Neural cell (in vitro differentiated cells): ENCODE measurements around the gene LIN9. TPM values are rescaled to one million over a fixed set of nuclear protein-coding genes. Genes with fewer than 3 reads are reported as not detected.
"Not testable (repeated sequence)": the region's sequence is repeated elsewhere in the genome, so short reads cannot be mapped to it uniquely, and the experiment has no call there.

Source experiments
- H2AFZ ChIP-seq: fragments of 200-600, 300-800 bp; sonication (generic), shearing (Covaris generic); 2 replicates; pipeline ENCODE4 v1.6.0; 2014; ENCODE audit warnings: low read depth, mild to moderate bottlenecking, antibody characterized with exemption, low read length, moderate library complexity
- H3F3A ChIP-seq: fragments of 200-600 bp; shearing (Covaris generic); 2 replicates; pipeline ENCODE4 v1.6.1; 2016; ENCODE audit warnings: mild to moderate bottlenecking, moderate library complexity, mixed read lengths, antibody characterized with exemption, low read length; ENCODE audit not compliant: insufficient read depth, poor library complexity, severe bottlenecking
- H3K27ac ChIP-seq: fragments of 200-600, 300-800 bp; sonication (generic), shearing (Covaris generic); 2 replicates; pipeline ENCODE4 v1.5.1; 2014; ENCODE audit warnings: mild to moderate bottlenecking, low read length, moderate library complexity
- H3K27me3 ChIP-seq: fragments of 300-800, 200-600 bp; sonication (generic), shearing (Covaris generic); 2 replicates; pipeline ENCODE4 v1.6.0; 2014; ENCODE audit warnings: mild to moderate bottlenecking, low read depth, low read length, moderate library complexity; ENCODE audit not compliant: insufficient read depth
- H3K36me3 ChIP-seq: fragments of 300-800, 200-600 bp; sonication (generic), shearing (Covaris generic); 2 replicates; pipeline ENCODE4 v1.5.1; 2014; ENCODE audit warnings: mild to moderate bottlenecking, antibody characterized with exemption, low read length, moderate library complexity; ENCODE audit not compliant: insufficient read depth
- H3K4me2 ChIP-seq: fragments of 300-800, 200-600 bp; sonication (generic), shearing (Covaris generic); 2 replicates; pipeline ENCODE4 v1.6.0; 2014; ENCODE audit warnings: mild to moderate bottlenecking, low read length
- H3K4me3 ChIP-seq: fragments of 300-800, 200-600 bp; sonication (generic), shearing (Covaris generic); 2 replicates; pipeline ENCODE4 v1.5.1; 2014; ENCODE audit warnings: mild to moderate bottlenecking, low read length, moderate library complexity
- H3K79me2 ChIP-seq: fragments of 200-600 bp; shearing (Covaris generic); replicated peaks from 2 replicates; pipeline ENCODE4 v1.6.0; 2014; ENCODE audit warnings: mild to moderate bottlenecking, low read length, moderate library complexity; ENCODE audit not compliant: insufficient read depth
- H3K9ac ChIP-seq: fragments of 300-800, 200-600 bp; sonication (generic), shearing (Covaris generic); 2 replicates; pipeline ENCODE4 v1.6.1; 2016; ENCODE audit warnings: mild to moderate bottlenecking, low read length, mixed read lengths
- H3K9me2 ChIP-seq: fragments of 200-600 bp; shearing (Covaris generic); 2 replicates; pipeline ENCODE4 v1.6.1; 2016; ENCODE audit warnings: mild to moderate bottlenecking, low read length, mixed read lengths; ENCODE audit not compliant: insufficient read depth
- H3K9me3 ChIP-seq: fragments of 200-600, 300-800 bp; sonication (generic), shearing (Covaris generic); 2 replicates; pipeline ENCODE4 v1.6.1; 2016; ENCODE audit warnings: mild to moderate bottlenecking, mixed run types, low read length, moderate library complexity, mixed read lengths
- H4K20me1 ChIP-seq: fragments of 200-600 bp; shearing (Covaris generic); 2 replicates; pipeline ENCODE4 v1.6.1; 2016; ENCODE audit warnings: mild to moderate bottlenecking, mixed run types; ENCODE audit not compliant: insufficient read depth
- EP300 ChIP-seq: fragments of 450-650 bp; conservative IDR thresholded peaks from 2 replicates; pipeline ENCODE4 v1.6.1; 2014; ENCODE audit warnings: antibody characterized with exemption, mild to moderate bottlenecking, moderate library complexity; ENCODE audit not compliant: poor library complexity, severe bottlenecking
- EZH2 ChIP-seq: fragments of 200-600, 300-800 bp; shearing (Covaris generic), sonication (generic); IDR thresholded peaks from 2 replicates; pipeline ENCODE4 v1.6.1; 2014; ENCODE audit warnings: antibody characterized with exemption, low read length, borderline replicate concordance, mild to moderate bottlenecking; ENCODE audit not compliant: insufficient read depth, poor library complexity, severe bottlenecking
- MXI1 ChIP-seq: fragments of 450-650 bp; conservative IDR thresholded peaks from 2 replicates; pipeline ENCODE4 v1.6.1; 2014; ENCODE audit warnings: antibody characterized with exemption, mild to moderate bottlenecking; ENCODE audit not compliant: poor library complexity, severe bottlenecking
- POLR2AphosphoS5 ChIP-seq: IDR thresholded peaks from 2 replicates; pipeline ENCODE4 v1.6.1; 2012
- RAD21 ChIP-seq: fragments of 450-650 bp; conservative IDR thresholded peaks from 2 replicates; pipeline ENCODE4 v1.6.1; 2014; ENCODE audit warnings: antibody characterized with exemption, mild to moderate bottlenecking, moderate library complexity
- SMC3 ChIP-seq: fragments of 450-650 bp; conservative IDR thresholded peaks from 2 replicates; pipeline ENCODE4 v1.6.1; 2014; ENCODE audit warnings: antibody characterized with exemption, mild to moderate bottlenecking, moderate library complexity; ENCODE audit not compliant: poor library complexity
- TAF1 ChIP-seq: IDR thresholded peaks from 2 replicates; pipeline ENCODE4 v1.6.1; 2012; ENCODE audit warnings: low read depth
- polyA plus RNA-seq: library from polyadenylated mRNA; depleted of rRNA; stranded (reverse); fragments of >200 nt; gene quantifications from 2 replicates; pipeline ENCODE4 v1.2.3, GENCODE V29; 2014
- TF ChIP-seq, protein P1 (sequence below): IDR thresholded peaks from 2 replicates; pipeline ENCODE4 v1.6.1; 2012; ENCODE audit warnings: borderline replicate concordance

Gene LIN9
- polyA plus RNA-seq, 1 donor from 2014 or later, result 11.9 TPM

DNA sequence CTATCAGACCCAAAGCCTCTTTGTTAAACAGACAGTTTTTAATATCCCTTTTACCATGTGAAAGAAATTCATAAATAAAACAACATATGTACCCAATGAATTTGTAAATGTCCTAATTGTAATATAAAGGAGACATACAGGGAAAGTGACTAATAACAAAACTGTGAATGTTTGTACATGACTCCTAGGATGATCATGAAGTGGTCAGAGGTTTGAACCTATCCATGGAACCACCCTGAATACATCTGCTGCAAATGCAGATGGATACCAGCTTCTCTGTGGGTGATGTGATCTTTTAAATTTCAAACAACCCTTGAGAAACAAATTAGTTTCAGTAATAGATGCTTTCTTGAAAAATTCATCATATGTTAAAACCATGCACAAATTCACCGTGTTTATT lies 105.7 kb downstream of the LIN9 start:
- no peaks in the 10 kb centered on the region for H3K9me3 ChIP-seq
- no peak overlapping the region for H2AFZ ChIP-seq
- no peak overlapping the region for H3K9ac ChIP-seq
- H3K36me3 ChIP-seq, result no peaks in the 10 kb centered on the region
- no peak overlapping the region for H3K4me2 ChIP-seq
- no peaks in the 10 kb centered on the region for H3K9me2 ChIP-seq
- no peak overlapping the region for H3K27ac ChIP-seq
- no peak for TF ChIP-seq EZH2
- no peak for TF ChIP-seq MXI1
- TF ChIP-seq, protein P1, sequence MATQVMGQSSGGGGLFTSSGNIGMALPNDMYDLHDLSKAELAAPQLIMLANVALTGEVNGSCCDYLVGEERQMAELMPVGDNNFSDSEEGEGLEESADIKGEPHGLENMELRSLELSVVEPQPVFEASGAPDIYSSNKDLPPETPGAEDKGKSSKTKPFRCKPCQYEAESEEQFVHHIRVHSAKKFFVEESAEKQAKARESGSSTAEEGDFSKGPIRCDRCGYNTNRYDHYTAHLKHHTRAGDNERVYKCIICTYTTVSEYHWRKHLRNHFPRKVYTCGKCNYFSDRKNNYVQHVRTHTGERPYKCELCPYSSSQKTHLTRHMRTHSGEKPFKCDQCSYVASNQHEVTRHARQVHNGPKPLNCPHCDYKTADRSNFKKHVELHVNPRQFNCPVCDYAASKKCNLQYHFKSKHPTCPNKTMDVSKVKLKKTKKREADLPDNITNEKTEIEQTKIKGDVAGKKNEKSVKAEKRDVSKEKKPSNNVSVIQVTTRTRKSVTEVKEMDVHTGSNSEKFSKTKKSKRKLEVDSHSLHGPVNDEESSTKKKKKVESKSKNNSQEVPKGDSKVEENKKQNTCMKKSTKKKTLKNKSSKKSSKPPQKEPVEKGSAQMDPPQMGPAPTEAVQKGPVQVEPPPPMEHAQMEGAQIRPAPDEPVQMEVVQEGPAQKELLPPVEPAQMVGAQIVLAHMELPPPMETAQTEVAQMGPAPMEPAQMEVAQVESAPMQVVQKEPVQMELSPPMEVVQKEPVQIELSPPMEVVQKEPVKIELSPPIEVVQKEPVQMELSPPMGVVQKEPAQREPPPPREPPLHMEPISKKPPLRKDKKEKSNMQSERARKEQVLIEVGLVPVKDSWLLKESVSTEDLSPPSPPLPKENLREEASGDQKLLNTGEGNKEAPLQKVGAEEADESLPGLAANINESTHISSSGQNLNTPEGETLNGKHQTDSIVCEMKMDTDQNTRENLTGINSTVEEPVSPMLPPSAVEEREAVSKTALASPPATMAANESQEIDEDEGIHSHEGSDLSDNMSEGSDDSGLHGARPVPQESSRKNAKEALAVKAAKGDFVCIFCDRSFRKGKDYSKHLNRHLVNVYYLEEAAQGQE, result no peak
- no peak for TF ChIP-seq SMC3
- TF ChIP-seq TAF1, result no peak
- no peak for TF ChIP-seq POLR2AphosphoS5
- TF ChIP-seq EP300, result no peak
- no peak overlapping the region for H3K4me3 ChIP-seq
- no peaks in the 10 kb centered on the region for H3F3A ChIP-seq
- no peaks in the 10 kb centered on the region for H3K79me2 ChIP-seq
- no peaks in the 10 kb centered on the region for H4K20me1 ChIP-seq
- H3K27me3 ChIP-seq, result no peaks in the 10 kb centered on the region

DNA sequence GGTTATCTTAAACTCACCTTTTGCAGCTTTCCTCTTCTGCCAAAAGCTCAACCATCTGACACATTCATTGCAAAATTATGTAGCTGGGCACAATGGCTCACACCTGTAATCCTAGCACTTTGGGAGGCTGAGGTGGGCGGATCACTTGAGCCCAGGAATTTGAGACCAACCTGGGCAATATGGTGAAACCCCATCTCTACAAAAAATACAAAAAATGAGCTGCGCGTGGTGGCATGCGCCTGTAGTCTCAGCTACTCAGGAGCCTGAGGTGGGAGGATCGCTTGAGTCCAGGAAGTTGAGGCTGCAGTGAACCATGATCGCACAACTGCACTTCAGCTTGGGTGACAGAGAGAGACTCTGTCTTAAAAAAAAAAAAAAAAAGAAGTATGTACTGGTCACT lies 106.3 kb downstream of the LIN9 start:
- H3K79me2 ChIP-seq, H3K9me3 ChIP-seq, H3K9me2 ChIP-seq, H4K20me1 ChIP-seq, H2AFZ ChIP-seq, H3K27ac ChIP-seq, H3K36me3 ChIP-seq, H3K9ac ChIP-seq, H3K27me3 ChIP-seq, H3K4me2 ChIP-seq, H3F3A ChIP-seq, H3K4me3 ChIP-seq: not testable (repeated sequence)

DNA sequence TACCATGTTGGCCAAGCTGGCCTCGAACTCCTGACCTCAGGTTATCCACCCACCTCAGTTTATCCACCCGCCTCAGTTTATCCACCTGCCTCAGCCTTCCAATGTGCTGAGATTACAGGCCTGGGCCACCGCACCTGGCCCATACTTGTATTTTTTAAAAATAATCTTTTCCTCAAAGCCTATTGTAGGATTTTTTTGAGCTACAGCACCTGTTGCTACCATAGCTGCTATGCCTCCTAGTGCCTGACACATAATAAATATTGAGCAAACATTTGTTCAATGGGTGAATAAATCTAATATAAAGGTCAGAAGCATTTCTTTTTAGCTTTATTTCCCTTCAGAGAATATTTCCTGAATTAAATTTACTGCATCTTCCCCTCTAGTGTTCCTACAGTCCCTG lies 106.7 kb downstream of the LIN9 start:
- no peaks in the 10 kb centered on the region for H3K9me3 ChIP-seq
- no peak overlapping the region for H2AFZ ChIP-seq
- H3K4me3 ChIP-seq, result no peak overlapping the region
- no peaks in the 10 kb centered on the region for H3K9me2 ChIP-seq
- no peaks in the 10 kb centered on the region for H3K36me3 ChIP-seq
- no peaks in the 10 kb centered on the region for H3K27me3 ChIP-seq
- H3K79me2 ChIP-seq, result no peaks in the 10 kb centered on the region
- no peak overlapping the region for H3K9ac ChIP-seq
- no peak overlapping the region for H3K27ac ChIP-seq
- no peaks in the 10 kb centered on the region for H3F3A ChIP-seq
- H3K4me2 ChIP-seq, result no peak overlapping the region
- TF ChIP-seq RAD21 (no peak), EZH2 (no peak), POLR2AphosphoS5 (no peak), MXI1 (no peak)
- TF ChIP-seq, protein P1, result no peak
- no peaks in the 10 kb centered on the region for H4K20me1 ChIP-seq
